Fibroblast of gingiva (primary cell): ENCODE data around the gene KLHL2.
"Not testable (repeated sequence)": the region's sequence is repeated elsewhere in the genome, so short reads cannot be mapped to it uniquely, and the experiment has no call there.

Source experiments
- DNase-seq: peaks from one replicate; pipeline ENCODE4 v3.0.0-alpha.2; 2011; ENCODE audit warnings: low read depth

Gene KLHL2

DNA sequence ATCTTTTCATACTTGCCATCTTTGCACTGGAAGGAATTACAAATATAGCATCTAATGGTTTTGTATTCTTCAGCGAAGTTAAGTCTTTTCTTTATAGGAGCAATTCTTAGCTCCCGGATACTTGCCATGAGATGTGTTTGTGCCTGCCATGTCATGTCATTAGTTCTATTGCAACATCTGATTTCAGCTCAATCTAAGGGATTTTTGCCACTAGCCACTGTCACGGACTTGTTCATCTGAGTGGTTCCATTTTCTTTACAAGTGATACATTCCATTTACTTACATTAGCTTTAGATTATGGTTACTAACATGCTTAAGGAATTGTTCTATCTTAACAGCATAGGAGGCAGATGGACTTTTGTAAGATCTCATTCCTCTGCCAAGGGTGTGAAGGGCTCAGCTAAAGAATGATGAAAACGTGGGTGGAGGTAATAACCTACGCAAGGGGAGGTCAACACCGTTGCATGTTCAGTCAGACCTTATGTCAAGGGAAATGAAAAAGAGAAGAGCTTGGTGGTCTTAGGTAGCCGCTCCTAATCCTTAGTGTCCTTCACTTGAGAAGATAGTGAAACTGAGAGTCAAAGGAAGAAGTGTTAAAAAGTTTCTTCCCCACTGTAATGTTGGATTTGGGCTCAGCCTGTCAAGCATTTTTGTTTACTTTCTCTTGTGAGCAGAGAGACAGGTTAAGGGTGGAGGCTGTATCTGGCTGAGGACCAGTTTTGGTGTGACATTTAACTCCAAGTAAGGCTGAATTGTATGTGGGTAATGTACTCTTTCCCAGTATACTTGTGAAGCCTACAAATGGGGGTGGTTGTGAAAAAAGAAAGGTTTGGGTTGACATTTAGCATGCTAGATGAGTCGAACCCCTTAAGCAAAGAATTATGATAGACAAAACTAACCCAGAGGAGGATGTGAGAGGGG, 3.6 kb upstream of the KLHL2 start:
- no peak for DNase-seq

DNA sequence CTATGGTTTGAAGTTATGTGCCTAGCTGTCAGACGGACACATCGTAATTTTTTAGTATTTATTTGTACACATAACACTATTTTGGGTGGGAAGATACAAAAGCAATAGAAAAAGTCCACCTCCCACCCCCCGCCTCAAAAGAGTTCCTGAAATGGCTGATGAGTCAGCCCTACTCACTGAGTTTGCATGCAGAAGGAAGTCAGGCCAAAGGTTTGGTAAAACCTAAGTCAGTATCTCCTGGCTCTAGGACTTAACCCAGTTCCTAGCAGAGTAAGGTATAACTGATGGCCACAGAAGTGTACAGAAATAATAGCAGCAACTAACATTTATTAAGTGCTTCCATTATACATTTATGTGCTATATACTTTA, 2.9 kb upstream of the KLHL2 start:
- no peak for DNase-seq

DNA sequence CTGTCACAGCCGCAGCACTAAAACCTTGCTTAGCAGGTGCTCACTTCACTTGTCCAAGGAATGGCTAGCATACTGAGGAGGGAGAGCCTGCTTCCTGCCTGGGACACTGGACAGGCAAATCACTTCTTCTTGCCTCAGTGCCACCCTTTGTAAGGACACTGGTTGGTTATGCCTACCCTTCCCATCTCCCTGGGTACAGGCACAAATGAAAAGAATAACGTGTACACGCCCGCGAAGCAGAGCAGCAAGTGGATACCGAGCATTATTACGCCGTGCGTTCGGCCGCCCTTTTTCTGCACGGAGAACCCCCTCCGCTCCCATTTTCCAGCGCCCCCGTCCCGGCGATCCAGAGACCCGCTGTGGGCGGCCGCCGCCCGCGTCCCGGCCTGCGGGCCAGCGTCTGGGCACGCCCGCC, 338 bp upstream of the KLHL2 start:
- DNase-seq, result peak; percentile 7

DNA sequence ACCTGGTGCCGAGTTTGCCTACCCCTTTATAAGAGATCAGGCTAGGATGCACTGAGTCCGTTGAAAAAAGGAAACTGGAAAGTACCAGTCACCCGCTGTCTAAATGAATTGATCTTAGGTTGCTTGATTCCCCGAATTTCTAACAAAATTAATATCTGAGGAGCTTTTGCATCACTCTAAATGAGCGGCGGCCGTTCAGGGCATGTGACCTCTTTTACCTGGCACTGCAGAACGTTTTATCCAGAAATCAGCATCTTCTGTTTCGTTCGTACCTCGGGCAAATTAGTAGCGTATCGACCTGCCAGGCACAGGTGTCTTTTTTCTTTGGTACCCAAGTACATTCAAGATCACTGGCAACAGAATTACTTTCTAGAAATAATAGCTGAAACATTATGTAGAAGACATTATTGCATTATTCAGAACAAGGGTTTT, 876 bp downstream of the KLHL2 start:
- DNase-seq, result no peak

DNA sequence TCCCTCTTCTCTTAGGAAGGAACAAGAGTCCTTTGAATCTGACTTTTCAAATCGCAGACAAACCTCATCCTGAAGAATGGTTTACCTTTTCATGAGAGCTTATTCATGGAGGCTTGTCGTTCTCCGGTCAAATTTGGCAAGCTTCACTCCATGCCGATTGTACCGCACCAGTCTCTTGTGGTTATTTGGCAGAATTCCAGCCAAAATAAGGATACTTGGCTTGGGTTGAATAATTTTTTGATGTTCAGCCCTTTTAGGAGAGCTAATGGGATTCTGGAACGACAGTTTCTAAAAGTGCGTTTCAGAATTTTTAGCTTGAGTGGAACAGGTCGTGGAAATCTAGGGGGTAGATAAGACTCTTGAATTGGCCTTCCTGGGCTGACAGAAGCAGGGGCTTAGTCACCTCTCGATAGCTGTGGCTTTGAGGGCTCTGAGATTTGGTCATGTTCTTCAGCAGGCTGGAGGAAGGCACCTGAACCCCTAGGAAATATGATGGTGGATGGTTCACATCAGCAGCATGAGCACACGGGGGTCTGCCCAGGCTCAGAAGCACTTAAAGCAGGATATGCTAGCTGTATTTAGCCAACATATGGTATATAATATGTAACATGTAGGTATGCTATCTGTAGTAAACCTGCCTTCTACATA, 1.5 kb downstream of the KLHL2 start:
- DNase-seq, result no peak

DNA sequence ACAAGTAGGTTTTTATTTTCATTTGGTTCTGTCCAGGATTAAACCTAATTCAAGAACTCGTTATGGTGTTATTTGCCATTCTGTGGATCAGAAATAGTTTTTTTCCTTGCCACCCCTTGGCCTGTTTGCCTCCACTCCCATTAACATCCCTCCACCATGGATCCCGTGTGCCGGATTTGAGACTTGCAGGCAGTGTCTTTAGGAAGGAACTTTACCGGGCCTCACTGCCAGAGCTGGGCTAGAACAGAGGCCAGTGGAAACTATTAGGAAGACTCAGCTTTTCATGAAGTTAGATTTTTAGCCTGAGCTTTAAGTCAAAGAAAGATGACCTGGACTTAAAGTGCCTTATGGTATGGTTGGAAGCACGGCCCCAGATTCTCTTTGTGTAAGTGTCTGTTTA, 2.4 kb downstream of the KLHL2 start:
- DNase-seq, result no peak

DNA sequence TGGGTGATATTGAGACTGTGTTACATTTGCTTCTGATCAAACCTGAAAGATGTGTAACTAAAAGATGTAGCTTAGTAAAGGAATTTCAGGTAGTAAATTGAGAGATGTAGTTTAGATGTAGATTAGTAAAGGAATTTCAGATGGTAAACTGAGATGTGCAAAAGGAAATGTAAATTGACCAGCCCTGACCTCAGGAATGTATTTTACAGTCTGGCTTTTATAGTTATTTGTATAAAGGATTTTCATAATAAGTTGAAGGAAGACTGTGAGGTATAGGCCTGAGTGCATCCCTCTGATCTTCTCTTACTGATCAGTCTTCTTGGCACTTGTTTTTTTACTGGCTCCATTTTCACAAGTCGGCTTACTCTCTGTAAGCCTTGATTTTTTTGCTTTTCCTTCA, 3.2 kb downstream of the KLHL2 start:
- no peak for DNase-seq

DNA sequence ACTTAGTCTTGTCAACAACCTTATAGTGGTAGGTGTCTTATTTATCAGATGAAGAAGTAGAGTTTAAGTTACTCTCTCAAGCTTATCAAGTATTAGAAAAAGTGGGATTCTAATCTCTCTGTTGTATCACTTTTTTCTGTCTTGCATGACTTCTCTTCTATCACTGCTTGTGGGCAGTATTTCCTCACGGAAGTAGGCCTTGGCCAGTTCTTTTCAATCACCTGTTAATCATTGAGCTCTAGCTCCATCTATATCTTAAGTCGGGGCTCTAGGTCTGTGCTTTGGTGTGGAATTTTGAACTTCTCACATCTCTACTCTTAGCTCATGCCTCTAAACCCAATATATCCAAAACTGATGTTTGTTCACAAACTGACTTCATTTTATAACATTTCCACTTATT, 5.3 kb downstream of the KLHL2 start:
- DNase-seq, result not testable (repeated sequence)

DNA sequence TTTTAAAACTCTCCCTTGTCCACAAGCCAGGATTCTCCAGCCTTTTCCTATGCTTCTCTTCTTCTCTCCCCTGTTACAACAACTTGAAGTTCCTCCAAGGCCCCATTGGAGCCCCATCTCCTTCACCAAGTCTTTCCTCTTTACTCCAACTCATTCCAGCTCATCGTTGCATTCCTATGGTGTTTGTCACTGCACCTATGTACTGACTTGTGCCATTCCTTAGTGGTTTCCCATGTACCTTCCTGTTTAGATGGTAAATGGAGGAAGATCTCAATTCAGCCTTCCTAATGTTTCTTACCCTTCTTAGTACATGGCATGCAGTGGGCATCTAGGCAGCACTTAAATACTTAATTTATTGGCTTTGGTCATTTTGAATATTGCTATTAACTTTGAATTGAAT, 6.0 kb downstream of the KLHL2 start:
- DNase-seq, result not testable (repeated sequence)

DNA sequence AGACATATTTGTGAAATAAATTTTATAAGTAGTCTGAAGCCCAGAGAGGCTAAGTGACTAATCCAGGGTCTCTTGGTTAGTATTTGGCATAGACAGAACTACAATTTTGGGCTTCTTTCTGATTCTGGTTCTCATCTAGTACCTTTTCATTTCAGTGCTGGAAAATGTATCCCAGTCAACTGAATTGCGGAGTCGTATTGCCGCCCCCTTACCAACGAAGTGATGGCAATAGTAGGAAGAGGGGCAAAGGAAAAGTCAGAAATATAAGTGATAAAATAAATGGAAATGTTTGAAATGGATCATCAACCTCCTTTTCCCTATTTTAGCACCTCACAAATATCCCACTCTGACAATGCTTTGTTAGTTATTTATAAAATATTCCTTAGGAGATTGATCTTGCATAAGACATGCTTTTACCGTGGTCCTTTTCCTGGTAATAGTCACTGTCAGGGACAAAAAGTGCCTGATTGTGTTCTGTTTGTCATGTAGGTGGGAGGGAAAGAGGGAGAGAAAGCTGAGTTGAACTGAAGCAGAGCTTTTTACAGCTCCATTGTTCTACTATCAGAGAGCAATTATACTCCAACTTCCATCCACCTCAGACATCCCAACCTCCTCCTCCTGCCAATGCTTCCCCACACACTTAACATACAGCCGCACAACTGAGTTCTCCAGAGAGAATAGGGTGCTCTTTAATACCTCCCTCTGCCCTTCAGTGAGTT, 6.8 kb downstream of the KLHL2 start:
- not testable (repeated sequence) for DNase-seq

DNA sequence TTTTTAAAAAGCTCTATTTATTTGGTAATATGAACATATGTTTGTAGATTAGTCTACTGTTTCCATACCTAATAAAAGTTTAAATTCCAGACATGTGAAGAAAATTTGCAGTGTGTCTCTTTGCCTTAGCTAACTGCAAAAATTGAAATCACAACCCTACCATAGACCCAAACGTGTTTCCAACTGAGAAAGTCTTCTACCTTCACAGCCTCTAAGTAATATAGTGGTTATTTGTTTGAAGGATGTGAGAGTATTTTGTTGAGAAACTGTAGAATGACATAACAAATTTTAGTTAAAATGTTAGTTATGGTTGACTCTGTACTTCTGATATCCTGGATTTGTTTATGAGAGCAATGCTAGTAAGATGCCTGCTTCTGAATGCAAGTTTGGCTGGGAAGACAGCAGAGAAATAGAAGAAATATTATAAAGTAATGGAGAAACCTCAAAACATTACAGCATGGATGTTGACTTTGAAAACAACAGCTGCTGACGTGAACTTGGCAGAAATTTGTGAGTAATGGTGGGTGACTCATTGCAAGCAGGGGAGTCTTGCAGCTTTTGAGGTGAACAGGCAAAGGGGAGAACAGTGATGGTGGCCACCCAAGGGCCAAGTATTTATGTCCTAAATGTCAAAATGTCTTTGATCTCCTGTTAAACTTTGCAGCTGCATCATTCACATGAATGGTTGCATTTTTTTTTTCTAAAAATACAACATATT, 7.8 kb downstream of the KLHL2 start:
- DNase-seq, result peak; percentile 60

DNA sequence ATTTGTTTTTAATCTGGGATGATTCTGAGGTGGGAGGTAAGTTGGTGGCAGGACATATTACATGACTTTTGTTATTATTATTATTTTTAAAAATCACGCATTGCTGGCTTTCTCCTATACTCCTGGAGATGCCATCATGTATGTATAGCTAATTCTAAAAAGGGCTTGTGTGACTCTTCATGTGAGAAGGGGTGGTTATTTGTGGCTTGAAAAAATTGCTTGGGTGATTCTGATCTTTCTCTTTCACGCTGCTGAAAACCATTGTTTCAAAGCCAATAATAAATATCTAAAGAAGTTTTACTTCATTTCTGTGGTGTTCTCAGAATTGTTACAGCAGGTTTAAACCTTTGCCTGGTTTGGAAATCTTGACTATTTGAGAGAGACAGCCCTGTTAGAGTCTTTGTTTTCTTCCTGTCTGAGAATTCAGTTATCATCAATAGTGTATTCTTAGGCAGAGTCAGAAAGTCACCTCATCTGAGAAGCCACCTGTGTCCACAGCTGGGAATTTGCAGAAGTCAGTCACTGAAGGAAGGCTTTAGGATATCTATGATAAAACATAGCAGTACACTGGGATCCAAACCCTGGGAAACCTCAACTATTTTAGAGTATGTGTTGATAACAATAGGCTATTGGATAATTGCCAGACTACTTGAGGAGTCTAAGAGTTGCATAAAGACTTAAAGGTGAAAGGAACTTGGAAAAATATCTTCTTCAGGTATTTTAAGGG, 8.6 kb downstream of the KLHL2 start:
- DNase-seq, result not testable (repeated sequence)

DNA sequence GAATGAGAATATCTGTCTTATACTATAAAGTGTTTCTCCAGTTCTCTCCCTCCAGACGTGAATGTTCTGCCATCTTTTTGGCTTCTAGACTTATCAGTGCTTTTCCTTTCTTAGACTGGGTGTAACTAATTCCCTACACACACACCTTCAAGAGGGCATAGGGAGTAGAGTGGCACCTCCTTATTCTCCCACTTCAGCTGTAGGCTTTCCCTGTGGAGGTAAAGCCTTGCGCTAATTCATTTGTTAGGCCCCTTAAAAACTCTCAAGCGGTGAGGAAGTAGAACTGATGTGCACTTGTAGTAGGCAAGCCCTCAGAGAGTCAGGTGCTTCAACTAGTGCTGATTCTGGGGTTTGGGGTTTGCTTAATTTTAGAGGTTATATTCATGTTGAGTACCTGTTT, 10.0 kb downstream of the KLHL2 start:
- DNase-seq, result no peak

DNA sequence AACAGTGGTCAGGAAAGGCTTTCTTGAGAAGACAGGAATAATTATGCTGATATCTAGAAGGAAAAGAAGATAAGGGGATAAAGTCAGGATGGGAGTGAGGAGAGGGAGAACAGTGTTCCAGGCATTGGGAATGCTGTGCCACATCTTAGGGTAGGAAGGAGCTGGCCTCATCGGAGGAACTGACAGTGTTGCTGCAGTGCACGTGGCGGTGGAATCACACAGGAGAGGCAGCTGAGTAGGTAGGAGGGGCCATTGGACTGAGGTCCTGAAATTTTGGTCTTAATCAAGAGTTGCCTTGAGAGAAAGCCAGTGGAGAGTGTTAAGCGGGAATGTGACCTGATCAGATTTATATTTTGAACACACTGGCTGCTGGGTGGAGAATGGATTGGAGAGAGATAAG, 13.9 kb downstream of the KLHL2 start:
- not testable (repeated sequence) for DNase-seq

DNA sequence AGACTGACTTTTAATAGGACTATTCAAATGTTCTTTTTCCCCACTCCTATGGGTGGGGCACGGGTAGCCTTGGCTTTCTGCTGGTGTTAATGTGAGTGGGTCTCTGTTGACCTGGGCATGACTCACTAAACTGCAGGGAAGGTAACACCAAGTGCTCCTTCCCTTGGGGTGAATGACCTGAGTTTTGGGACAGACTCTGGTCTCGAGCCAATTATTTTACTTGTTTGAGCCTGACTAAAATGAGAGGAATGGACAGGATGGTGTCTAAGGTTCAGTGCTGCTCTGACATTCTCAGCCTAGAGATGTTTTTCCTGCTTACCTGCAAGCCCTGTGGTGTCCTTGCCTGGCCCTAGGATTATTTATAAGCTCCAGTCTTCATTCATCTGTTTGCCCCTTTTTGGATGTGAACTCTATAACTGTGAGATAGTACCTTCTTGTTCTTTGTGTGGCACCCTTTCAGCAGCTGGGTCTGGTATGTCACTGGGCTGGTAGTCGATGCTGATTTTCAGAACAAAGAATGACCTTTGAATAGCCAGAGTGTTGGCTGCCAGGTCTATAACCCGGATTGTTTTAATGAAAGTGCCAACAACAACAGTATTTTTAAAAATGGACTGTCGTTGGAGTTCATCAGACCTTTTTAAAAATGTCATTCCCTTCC, 14.8 kb downstream of the KLHL2 start:
- DNase-seq, result not testable (repeated sequence)

DNA sequence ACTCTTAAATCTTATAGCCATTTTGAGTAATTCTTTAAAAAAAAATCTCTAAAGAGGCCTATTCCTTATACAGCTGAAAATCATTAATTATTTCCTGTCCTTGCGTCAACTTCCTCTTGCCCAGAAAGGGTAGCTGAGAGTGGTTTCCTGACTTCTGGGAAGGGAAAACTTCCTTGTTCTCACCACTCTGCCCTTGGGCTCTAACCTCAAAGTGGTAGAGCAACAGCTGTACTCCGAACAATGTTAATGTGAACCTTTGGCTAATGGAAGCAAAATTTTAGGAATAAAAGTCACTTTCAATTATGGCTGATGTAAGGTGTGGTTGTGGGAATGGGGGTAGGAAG, 15.3 kb downstream of the KLHL2 start:
- DNase-seq, result peak; percentile 66

DNA sequence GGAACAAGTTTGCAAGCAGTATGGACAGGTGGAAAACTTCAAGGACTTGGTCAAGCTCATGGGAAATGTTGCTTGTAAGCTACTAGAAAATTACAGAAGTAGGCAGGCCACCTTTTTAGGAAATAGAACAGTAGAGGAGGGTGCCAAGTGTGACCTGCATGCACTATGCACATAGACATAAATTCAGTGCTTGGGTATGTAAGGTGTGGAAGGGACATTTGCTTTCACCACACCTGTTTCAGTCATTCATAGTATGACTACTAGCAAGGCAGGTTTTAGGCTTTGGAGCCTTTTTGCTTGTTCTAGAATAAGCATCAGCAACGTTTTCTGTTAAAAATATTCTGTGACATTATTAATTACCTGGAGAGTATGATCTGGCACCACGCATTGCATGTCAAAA, 20.0 kb downstream of the KLHL2 start:
- DNase-seq, result not testable (repeated sequence)

DNA sequence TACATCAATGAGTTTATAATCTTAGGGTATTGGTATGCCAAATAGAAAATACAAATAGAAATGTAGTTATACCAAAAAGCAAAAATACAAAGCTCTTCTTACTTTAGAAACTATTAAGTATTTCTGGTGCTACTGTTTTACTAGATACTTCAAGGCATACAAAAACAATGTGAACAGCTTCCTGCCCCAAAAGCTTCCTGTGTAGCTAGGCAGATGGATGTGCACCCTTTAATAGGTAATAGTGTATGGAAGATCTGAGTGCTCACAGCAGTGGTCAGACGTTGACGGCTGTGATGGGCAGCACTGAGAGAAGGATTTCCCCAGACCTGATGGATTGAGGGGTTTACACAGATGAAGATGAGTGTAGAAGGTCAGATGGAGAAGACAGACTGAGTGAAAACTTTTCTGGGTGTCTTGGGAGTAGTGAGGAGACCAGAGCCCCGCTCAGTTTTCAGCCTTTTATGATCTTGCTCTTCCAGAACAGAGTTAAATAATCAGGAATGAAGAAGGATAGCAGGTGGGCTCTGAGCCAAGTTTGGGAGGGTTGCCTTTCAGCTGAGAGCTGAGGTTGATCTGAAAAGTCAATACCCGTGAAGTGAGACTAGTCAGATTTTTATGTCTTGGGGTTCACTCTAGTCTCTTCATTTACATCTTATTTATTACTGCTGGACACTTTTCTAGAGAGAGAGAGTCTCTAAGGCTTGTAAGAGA, 22.3 kb downstream of the KLHL2 start:
- DNase-seq, result not testable (repeated sequence)

DNA sequence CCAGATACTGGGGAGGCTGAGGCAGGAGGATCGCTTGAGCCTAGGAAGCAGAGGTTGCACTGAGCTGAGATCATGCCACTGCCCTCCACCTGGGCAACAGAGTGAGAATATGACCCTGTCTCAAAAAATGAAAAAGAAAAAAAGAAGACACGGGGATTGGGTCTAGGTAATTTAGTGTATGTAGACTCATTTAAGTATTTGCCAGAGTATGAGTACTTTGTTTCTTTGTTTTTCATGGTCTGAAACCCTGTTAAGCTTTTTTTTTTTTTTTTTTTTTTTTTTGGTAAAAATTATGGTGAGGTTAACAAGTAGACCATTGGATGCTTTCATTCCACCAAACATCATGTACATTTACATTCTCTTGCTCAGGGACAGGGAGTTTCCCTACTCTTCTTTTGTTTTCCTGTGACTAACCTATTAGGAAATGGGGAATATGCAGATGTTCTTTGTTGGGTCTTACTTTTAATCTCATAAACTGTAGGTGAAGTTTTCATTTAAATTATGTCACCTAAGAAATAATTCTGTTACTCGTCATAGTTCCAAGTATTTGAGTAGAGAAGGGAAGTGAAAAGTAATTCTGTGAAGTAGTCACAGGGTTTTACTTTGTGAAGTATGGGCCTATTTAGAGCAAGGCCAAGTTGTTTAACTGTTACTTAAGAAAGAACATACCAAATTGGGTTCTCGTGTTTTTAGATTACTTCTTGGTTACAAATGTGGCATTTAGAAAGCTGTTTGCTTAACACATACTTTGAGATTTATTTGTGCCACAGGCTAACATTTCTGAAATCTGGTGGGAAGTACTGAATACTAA, 25.5 kb downstream of the KLHL2 start:
- peak; percentile 68 for DNase-seq
